K562 (cell line): ENCODE measurements around the gene RASSF7. TPM values are rescaled to one million over a fixed set of nuclear protein-coding genes. Genes with fewer than 3 reads are reported as not detected.

Experiments
- ATAC-seq: fragments of 200-7000 bp; cut with Tn5 transposase; 3 replicates; pipeline ENCODE4 v1.9.1; 2020; ENCODE audit warnings: moderate library complexity
- BruUV-seq: library from RNA; stranded (reverse); fragments of 400-500 nt; replicated peaks from 2 replicates; lab custom pipeline; 2021; lab: Mats Ljungman, UMichigan
- CTCF ChIA-PET: fragments of 300-600 bp; formaldehyde crosslinking; extraction: SDS; loops from one replicate; lab custom pipeline; 2021; ENCODE audit warnings: low intra/inter-chr PET ratio; lab: Yijun Ruan, JAX
- POLR2A ChIA-PET: fragments of 300-600, 350-650 bp; sonication (Branson Sonifier 250); formaldehyde crosslinking; extraction: SDS; loops from one replicate; lab custom pipeline; 2021; ENCODE audit warnings: antibody characterized with exemption, inconsistent platforms; lab: Yijun Ruan, JAX
- DNase-seq, 4 experiments: peaks; one replicate each; pipeline versions ENCODE4 v3.0.0 to v3.0.0-alpha.2; 2011 to 2018; ENCODE audit warnings: low spot score in 3 of 4, mixed read lengths in 3 of 4; ENCODE audit errors: extremely low read depth in 1 of 4
- FAIRE-seq: peaks from 2 replicates; lab custom pipeline; 2011; peaks lifted over from hg19 to GRCh38; lab: Jason Lieb, UNC
- H2AFZ ChIP-seq: 2 replicates; pipeline ENCODE4 v1.6.0; 2011; ENCODE audit warnings: low read depth, low read length, control low read depth, inconsistent platforms
- H3K27ac ChIP-seq: fragments of 200-600 bp; 3 replicates; pipeline ENCODE4 v1.8.0; 2011; ENCODE audit warnings: low read depth, mild to moderate bottlenecking, control low read depth, inconsistent platforms, low read length, moderate library complexity, mixed read lengths; ENCODE audit errors: extremely low read depth
- H3K27me3 ChIP-seq, 2 experiments: fragments of 300-600 bp in 1 of 2; 2 replicates in 1 of 2; 3 replicates in 1 of 2; pipeline versions ENCODE4 v1.6.0 to v1.8.0; 2011; ENCODE audit warnings: inconsistent platforms in 2 of 2, low read length in 2 of 2, mild to moderate bottlenecking in 1 of 2, mixed read lengths in 1 of 2, moderate library complexity in 1 of 2; ENCODE audit not compliant: control insufficient read depth in 2 of 2, insufficient read depth in 2 of 2
- H3K36me3 ChIP-seq: fragments of 300-600 bp; 3 replicates; pipeline ENCODE4 v1.8.0; 2011; ENCODE audit warnings: mild to moderate bottlenecking, low read length, inconsistent platforms; ENCODE audit not compliant: control insufficient read depth, insufficient read depth
- H3K4me1 ChIP-seq, 2 experiments: fragments of 200-600 bp in 1 of 2; replicated peaks in 1 of 2; 2 replicates in 1 of 2; 3 replicates in 1 of 2; pipeline versions ENCODE4 v1.5.1 to v1.8.0; 2011; ENCODE audit warnings: inconsistent platforms in 2 of 2, low read length in 2 of 2, mild to moderate bottlenecking in 1 of 2, mixed read lengths in 1 of 2, moderate library complexity in 1 of 2; ENCODE audit not compliant: control insufficient read depth in 2 of 2, insufficient read depth in 2 of 2
- H3K4me2 ChIP-seq: 2 replicates; pipeline ENCODE4 v1.6.1; 2011; ENCODE audit warnings: low read length, control low read depth, inconsistent platforms, mixed read lengths; ENCODE audit not compliant: insufficient read depth
- H3K4me3 ChIP-seq: fragments of 200-600 bp; sonication (generic), shearing (Covaris generic); 2 replicates; pipeline ENCODE4 v1.5.1; 2016; ENCODE audit warnings: control low read depth, inconsistent platforms
- H3K79me2 ChIP-seq: fragments of 200-600 bp; 3 replicates; pipeline ENCODE4 v1.8.0; 2011; ENCODE audit warnings: low read length, inconsistent platforms; ENCODE audit not compliant: control insufficient read depth, insufficient read depth
- H3K9ac ChIP-seq, 2 experiments: 2 replicates each; pipeline versions ENCODE4 v1.6.0 to v1.6.1; 2011; ENCODE audit warnings: low read depth in 2 of 2, low read length in 2 of 2, control low read depth in 1 of 2, inconsistent platforms in 1 of 2, mild to moderate bottlenecking in 1 of 2, mixed read lengths in 1 of 2; ENCODE audit not compliant: insufficient read depth in 1 of 2
- H3K9me1 ChIP-seq: one replicate; pipeline ENCODE4 v1.6.0; 2011; ENCODE audit warnings: inconsistent platforms, mild to moderate bottlenecking, low read length, moderate library complexity; ENCODE audit not compliant: control insufficient read depth, insufficient read depth
- H3K9me3 ChIP-seq: replicated peaks from 2 replicates; pipeline ENCODE4 v1.5.1; 2011; ENCODE audit warnings: low read depth, low read length, inconsistent platforms; ENCODE audit not compliant: control insufficient read depth, insufficient read depth
- H4K20me1 ChIP-seq: replicated peaks from 2 replicates; pipeline ENCODE4 v1.6.1; 2011; ENCODE audit warnings: low read length, inconsistent platforms, mixed read lengths; ENCODE audit not compliant: control insufficient read depth, insufficient read depth
- ARID4B ChIP-seq: sonication (generic); formaldehyde crosslinking; IDR thresholded peaks from 2 replicates; pipeline ENCODE4 v1.8.0; 2022; ENCODE audit warnings: mild to moderate bottlenecking, missing genetic modification reagents
- CAMTA2 ChIP-seq: fragments of 250-450 bp; sonication (Bioruptor Pico); conservative IDR thresholded peaks from 2 replicates; pipeline ENCODE4 v1.5.1; 2022
- CCNT2 ChIP-seq: IDR thresholded peaks from 2 replicates; pipeline ENCODE4 v1.6.1; 2011; ENCODE audit warnings: borderline replicate concordance, low read depth, mild to moderate bottlenecking, moderate library complexity, mixed read lengths, low read length; ENCODE audit not compliant: insufficient read length; ENCODE audit errors: extremely low read depth
- HMGXB4 ChIP-seq: sonication (generic); formaldehyde crosslinking; IDR thresholded peaks from 2 replicates; pipeline ENCODE4 v1.8.1; 2023; ENCODE audit warnings: mild to moderate bottlenecking, missing genetic modification reagents
- MAZ ChIP-seq, 2 experiments: fragments of 450-650 bp in 1 of 2; sonication (generic) in 1 of 2; formaldehyde crosslinking; IDR thresholded peaks in 1 of 2; conservative IDR thresholded peaks in 1 of 2; 2 replicates each; pipeline versions ENCODE4 v1.4.0 to v1.5.0; 2020; ENCODE audit warnings: mild to moderate bottlenecking in 1 of 2, missing genetic modification reagents in 1 of 2
- POLR2G ChIP-seq: fragments of 200-400 bp; formaldehyde crosslinking; IDR thresholded peaks from 2 replicates; pipeline ENCODE4 v1.6.1; 2017; ENCODE audit warnings: low read depth, mild to moderate bottlenecking, antibody characterized with exemption, low read length, moderate library complexity
- THAP12 ChIP-seq: fragments of 250-450 bp; sonication (Bioruptor Pico); IDR thresholded peaks from 2 replicates; pipeline ENCODE4 v1.9.0; 2021; ENCODE audit warnings: mild to moderate bottlenecking, inconsistent platforms
- ZBTB1 ChIP-seq: sonication (generic); formaldehyde crosslinking; IDR thresholded peaks from 2 replicates; pipeline ENCODE4 v1.8.1; 2023; ENCODE audit warnings: missing genetic modification reagents, low read depth, mild to moderate bottlenecking, borderline replicate concordance
- ZFP36 ChIP-seq: fragments of 150-350 bp; IDR thresholded peaks from 2 replicates; pipeline ENCODE4 v1.6.1; 2018; ENCODE audit warnings: low read length, low read depth; ENCODE audit not compliant: partially characterized antibody
- ZNF184 ChIP-seq: sonication (generic); formaldehyde crosslinking; IDR thresholded peaks from 2 replicates; pipeline ENCODE4 v1.5.0; 2020; ENCODE audit warnings: missing genetic modification reagents
- WGBS: fragments of 100-300 bp; shearing (Covaris generic); methylation state at CpG from one replicate; pipeline ENCODE4 v1.1.6; 2016; ENCODE audit warnings: low coverage, mixed read lengths; ENCODE audit not compliant: insufficient coverage; ENCODE audit errors: missing lambda C conversion rate; 5-methylcytosine and 5-hydroxymethylcytosine counted together
- in situ Hi-C: fragments of 300-500 bp; cut with MboI; formaldehyde crosslinking; loops from 4 replicates; pipeline ENCODE4 v1.15.0; 2018; ENCODE audit warnings: inconsistent platforms, mixed read lengths
- intact Hi-C: fragments of 100-400 bp; cut with micrococcal nuclease; formaldehyde crosslinking; loops from 2 replicates; pipeline ENCODE4 v1.14.2; 2022
- polyA plus RNA-seq, 8 experiments: library from polyadenylated mRNA; depleted of rRNA in 4 of 8; stranded (reverse) in 5 of 8; unstranded in 3 of 8; fragments of >200 nt; fragmentation: Nextera tagmentation in 2 of 8; fragmentation: Illumina TruSeq in 1 of 8; extraction: Ambion mirVana in 2 of 8; extraction: Trizol in 1 of 8; gene quantifications; 2 replicates each; pipeline versions ENCODE4 v1.2.1 to v1.2.3, GENCODE V29; 2011 to 2014; ENCODE audit warnings: inconsistent platforms in 1 of 8, missing spikeins in 1 of 8
- total RNA-seq, 7 experiments: library from RNA; depleted of rRNA in 6 of 7; stranded (reverse); fragments of >200 nt in 6 of 7; fragmentation: Illumina TruSeq in 2 of 7; extraction: Trizol in 2 of 7; gene quantifications; 2 replicates each; pipeline versions ENCODE4 v1.2.1 to v1.2.3, GENCODE V29; 2011 to 2021; ENCODE audit warnings: low replicate concordance in 1 of 7

Gene RASSF7
- total and polyA plus RNA-seq, 9 of the 15 experiments (the other 6 are each of a cell fraction or from before 2014, with no cell fraction given) = 0.41 to 45.2 (median 18.6) TPM

- Histone ChIP-seq H3K27me3 (no peaks in the 10 kb centered on the region), H4K20me1 (0 out of 2 replicates have a peak, but pooled peaks cover 4% of the 10 kb centered on the region), H3K9me3 (no peaks in the 10 kb centered on the region), H3K4me3 (peak overlapping the region; percentile 78), H3K4me1 (peaks cover 22 to 80% of the 10 kb centered on the region in 2 experiments), H3K79me2 (peaks cover 17% of the 10 kb centered on the region), H3K4me2 (peak overlapping the region; percentile 78), H3K9ac (peak overlapping the region; percentile 78 to 95), H2AFZ (no peak overlapping the region), H3K9me1 (peaks cover 3% of the 10 kb centered on the region), H3K36me3 (peaks cover 35% of the 10 kb centered on the region; the same call in 1 of the 3 replicates), H3K27ac (peak overlapping the region; percentile 72; the same call in 2 of the 3 replicates)
- FAIRE-seq = no peak
- DNase-seq = peak in 2 of 4 experiments; percentile 21 to 34
- 20% methylated on average over 34 of the region's 66 CpGs for WGBS
- intact Hi-C loops (no loop called here), in situ Hi-C loops (no loop called here)
- no peak for ATAC-seq
- ChIA-PET POLR2A (interaction anchor here (0.6 to 1.1 kb wide), 4 partner anchors 14 to 58 kb away, joined by 3 to 4 read pairs (median 4); no protein-coding TSS in a partner anchor), CTCF (interaction anchor here (0.5 kb wide), 1 partner anchor 16 kb away, joined by 3 read pairs; no protein-coding TSS in a partner anchor)
- BruUV-seq = no TSS peak
- TF ChIP-seq THAP12 (CRISPR knock-in tag) = 0 out of 2 replicates have a peak, but pooled peaks have one; percentile 10
- peak; percentile 58; the same call in 1 of the 2 replicates for TF ChIP-seq POLR2G
- no peak for TF ChIP-seq ZNF184 (CRISPR knock-in tag)
- TF ChIP-seq CAMTA2 (CRISPR knock-in tag) = 0 out of 2 replicates have a peak, but pooled peaks have one; percentile 58
- peak; percentile 16 for TF ChIP-seq ZFP36
- peak in 1 of 2 experiments; percentile 14; a peak in 1 of 4 replicates for TF ChIP-seq MAZ (CRISPR knock-in tag; conservative IDR thresholded peaks at IDR 0.05 in 1 of 2, IDR thresholded peaks at IDR 0.05 in 1 of 2)
- 0 out of 2 replicates have a peak, but pooled peaks have one; percentile 49 for TF ChIP-seq HMGXB4 (CRISPR knock-in tag)
- peak; percentile 63; the same call in 1 of the 2 replicates for TF ChIP-seq ZBTB1 (CRISPR knock-in tag)
- peak; percentile 33 for TF ChIP-seq CCNT2
- peak; percentile 46 for TF ChIP-seq ARID4B (CRISPR knock-in tag)
Observed at GRCh38 chr11:534396-535209, 26.2 kb upstream of the RASSF7 start.
